IMR-90 (cell line): ENCODE results near the gene JAKMIP1. TPM values are rescaled to one million over a fixed set of nuclear protein-coding genes. Genes with fewer than 3 reads are reported as not detected.

Source experiments
- ATAC-seq: fragments of 200-7000 bp; cut with Tn5 transposase; 2 replicates; pipeline ENCODE4 v1.9.1; 2020; ENCODE audit warnings: low read depth, mild to moderate bottlenecking, moderate library complexity
- BruUV-seq: library from RNA; stranded (reverse); fragments of 400-500 nt; replicated peaks from 2 replicates; lab custom pipeline; 2021; lab: Mats Ljungman, UMichigan
- CTCF ChIA-PET: fragments of 300-600 bp; formaldehyde crosslinking; extraction: SDS; loops from one replicate; lab custom pipeline; 2021; ENCODE audit warnings: antibody characterized with exemption; lab: Yijun Ruan, JAX
- POLR2A ChIA-PET: fragments of 300-600 bp; sonication (Branson Sonifier 250); formaldehyde crosslinking; loops from one replicate; lab custom pipeline; 2022; ENCODE audit warnings: antibody characterized with exemption; ENCODE audit not compliant: unreplicated experiment; lab: Charles Lee
- DNase-seq: peaks from one replicate; pipeline ENCODE4 v3.0.0; 2013
- H2AFZ ChIP-seq: replicated peaks from 2 replicates; pipeline ENCODE3; 2013; ENCODE audit warnings: low read length, mild to moderate bottlenecking; ENCODE audit not compliant: poor library complexity
- H2AK5ac ChIP-seq: 2 replicates; pipeline ENCODE4 v1.6.1; 2013; ENCODE audit warnings: low read depth, low read length, inconsistent platforms
- H2AK9ac ChIP-seq: replicated peaks from 2 replicates; pipeline ENCODE3; 2013; ENCODE audit warnings: mild to moderate bottlenecking, low read depth, low read length, moderate library complexity; ENCODE audit not compliant: poor library complexity
- H2BK120ac ChIP-seq: 2 replicates; pipeline ENCODE4 v1.6.1; 2013; ENCODE audit warnings: low read depth, low read length, inconsistent platforms
- H2BK15ac ChIP-seq: 3 replicates; pipeline ENCODE4 v1.6.1; 2013; ENCODE audit warnings: low read depth, low read length, inconsistent platforms
- H2BK20ac ChIP-seq: 2 replicates; pipeline ENCODE4 v1.6.1; 2013; ENCODE audit warnings: low read depth, mild to moderate bottlenecking, inconsistent platforms, low read length, moderate library complexity
- H2BK5ac ChIP-seq: 2 replicates; pipeline ENCODE4 v1.6.1; 2013; ENCODE audit warnings: mild to moderate bottlenecking, low read depth, low read length, inconsistent platforms; ENCODE audit not compliant: poor library complexity, severe bottlenecking
- H3K14ac ChIP-seq: replicated peaks from 2 replicates; pipeline ENCODE4 v1.6.1; 2013; ENCODE audit warnings: low read depth, low read length, inconsistent platforms
- H3K18ac ChIP-seq: 2 replicates; pipeline ENCODE4 v1.6.1; 2013; ENCODE audit warnings: low read depth, low read length, control low read depth
- H3K23ac ChIP-seq: 2 replicates; pipeline ENCODE4 v1.6.1; 2013; ENCODE audit warnings: low read depth, low read length, inconsistent platforms
- H3K27ac ChIP-seq: 2 replicates; pipeline ENCODE4 v1.5.1; 2013; ENCODE audit warnings: mild to moderate bottlenecking, control low read depth, low read length; ENCODE audit not compliant: insufficient read depth
- H3K27me3 ChIP-seq: 2 replicates; pipeline ENCODE4 v1.6.1; 2013; ENCODE audit warnings: low read length; ENCODE audit not compliant: control insufficient read depth, insufficient read depth
- H3K36me3 ChIP-seq: 2 replicates; pipeline ENCODE4 v1.6.1; 2013; ENCODE audit warnings: low read length, mixed read lengths; ENCODE audit not compliant: control insufficient read depth, insufficient read depth
- H3K4ac ChIP-seq: 2 replicates; pipeline ENCODE4 v1.6.1; 2013; ENCODE audit warnings: low read depth, low read length, inconsistent platforms
- H3K4me1 ChIP-seq: 2 replicates; pipeline ENCODE4 v1.6.1; 2013; ENCODE audit warnings: low read length, mixed read lengths; ENCODE audit not compliant: control insufficient read depth, insufficient read depth
- H3K4me2 ChIP-seq: 2 replicates; pipeline ENCODE4 v1.6.1; 2013; ENCODE audit warnings: low read depth, mild to moderate bottlenecking, control low read depth, low read length, moderate library complexity
- H3K4me3 ChIP-seq: 2 replicates; pipeline ENCODE4 v1.5.1; 2013; ENCODE audit warnings: low read depth, mild to moderate bottlenecking, control low read depth, low read length, moderate library complexity; ENCODE audit not compliant: insufficient read depth
- H3K56ac ChIP-seq: 2 replicates; pipeline ENCODE4 v1.6.1; 2013; ENCODE audit warnings: low read length, inconsistent platforms; ENCODE audit not compliant: insufficient read depth; ENCODE audit errors: extremely low read depth
- H3K79me1 ChIP-seq, 2 experiments: 2 replicates each; pipeline ENCODE4 v1.6.1; 2013; ENCODE audit warnings: low read length in 2 of 2, inconsistent platforms in 1 of 2, low read depth in 1 of 2
- H3K9ac ChIP-seq: 2 replicates; pipeline ENCODE4 v1.6.1; 2013; ENCODE audit warnings: low read depth, low read length, control low read depth
- H3K9me1 ChIP-seq: 2 replicates; pipeline ENCODE4 v1.6.1; 2013; ENCODE audit warnings: low read length, inconsistent platforms; ENCODE audit not compliant: insufficient read depth
- H3K9me3 ChIP-seq: 2 replicates; pipeline ENCODE4 v1.6.1; 2013; ENCODE audit warnings: low read length; ENCODE audit not compliant: control insufficient read depth, insufficient read depth
- H4K20me1 ChIP-seq: 2 replicates; pipeline ENCODE4 v1.6.1; 2013; ENCODE audit warnings: low read length, inconsistent platforms; ENCODE audit not compliant: insufficient read depth
- H4K5ac ChIP-seq: 2 replicates; pipeline ENCODE4 v1.6.1; 2013; ENCODE audit warnings: mild to moderate bottlenecking, low read depth, low read length, control low read depth
- H4K8ac ChIP-seq, 2 experiments: 2 replicates each; pipeline ENCODE4 v1.6.1; 2013; ENCODE audit warnings: low read depth in 2 of 2, low read length in 2 of 2, control low read depth in 1 of 2, inconsistent platforms in 1 of 2
- H4K91ac ChIP-seq: 2 replicates; pipeline ENCODE4 v1.6.1; 2013; ENCODE audit warnings: low read depth, low read length, inconsistent platforms; ENCODE audit not compliant: insufficient read depth
- BHLHE40 ChIP-seq: fragments of 150-350 bp; IDR thresholded peaks from 2 replicates; pipeline ENCODE4 v1.6.1; 2016; ENCODE audit warnings: mild to moderate bottlenecking, low read depth, low read length
- CEBPB ChIP-seq: IDR thresholded peaks from 2 replicates; pipeline ENCODE4 v1.6.1; 2012; ENCODE audit warnings: low read depth, low read length, improper control_type of control experiment
- CHD1 ChIP-seq: IDR thresholded peaks from 2 replicates; pipeline ENCODE4 v1.6.1; 2012; ENCODE audit warnings: low read depth, low read length, improper control_type of control experiment
- ELK1 ChIP-seq: fragments of 150-350 bp; IDR thresholded peaks from 2 replicates; pipeline ENCODE4 v1.6.1; 2016; ENCODE audit warnings: low read depth, mild to moderate bottlenecking, low read length, moderate library complexity, borderline replicate concordance
- FOS ChIP-seq: fragments of 150-350 bp; IDR thresholded peaks from 2 replicates; pipeline ENCODE4 v1.6.1; 2016; ENCODE audit warnings: low read depth, low read length
- MAFK ChIP-seq: IDR thresholded peaks from 2 replicates; pipeline ENCODE4 v1.6.1; 2012; ENCODE audit warnings: low read depth, low read length, improper control_type of control experiment
- MAZ ChIP-seq: IDR thresholded peaks from 2 replicates; pipeline ENCODE4 v1.6.1; 2012; ENCODE audit warnings: low read depth, mild to moderate bottlenecking, low read length, improper control_type of control experiment, moderate library complexity, borderline replicate concordance
- MXI1 ChIP-seq: IDR thresholded peaks from 2 replicates; pipeline ENCODE4 v1.6.1; 2012; ENCODE audit warnings: low read depth, mild to moderate bottlenecking, low read length, moderate library complexity, borderline replicate concordance
- NFE2L2 ChIP-seq: fragments of 150-350 bp; IDR thresholded peaks from 2 replicates; pipeline ENCODE4 v1.6.1; 2016; ENCODE audit warnings: low read depth, mild to moderate bottlenecking, low read length
- POLR2A ChIP-seq: IDR thresholded peaks from 2 replicates; pipeline ENCODE4 v1.6.1; 2012; ENCODE audit warnings: mild to moderate bottlenecking, low read depth, low read length
- RAD21 ChIP-seq: IDR thresholded peaks from 2 replicates; pipeline ENCODE4 v1.6.1; 2012; ENCODE audit warnings: low read length, improper control_type of control experiment
- RFX5 ChIP-seq: IDR thresholded peaks from 2 replicates; pipeline ENCODE4 v1.8.0; 2012; ENCODE audit warnings: low read depth, mild to moderate bottlenecking, low read length, moderate library complexity
- SMC3 ChIP-seq: fragments of 150-350 bp; IDR thresholded peaks from 2 replicates; pipeline ENCODE4 v1.6.1; 2016; ENCODE audit warnings: low read depth, mild to moderate bottlenecking, antibody characterized with exemption, low read length, moderate library complexity
- WGBS, 2 experiments: methylation state at CpG; one replicate each; pipeline versions ENCODE4 v1.1.5 to v1.1.7; 2013; ENCODE audit warnings: missing lambda C conversion rate in 2 of 2; ENCODE audit not compliant: insufficient read length in 1 of 2; ENCODE audit errors: extremely low coverage in 2 of 2; 5-methylcytosine and 5-hydroxymethylcytosine counted together
- dilution Hi-C: fragments of 300-500 bp; cut with HindIII; formaldehyde crosslinking; loops from one replicate; pipeline ENCODE4 v1.14.3; 2018; ENCODE audit warnings: low sequenced_read_pairs; ENCODE audit not compliant: unreplicated experiment
- in situ Hi-C: fragments of 300-500 bp; cut with MboI; formaldehyde crosslinking; loops from 3 replicates; pipeline ENCODE4 v1.14.3; 2019; ENCODE audit warnings: low sequenced_read_pairs, inconsistent platforms, mixed read lengths
- intact Hi-C: fragments of 100-400 bp; cut with micrococcal nuclease; formaldehyde crosslinking; loops from 2 replicates; pipeline ENCODE4 v1.10.0; 2022
- polyA plus RNA-seq, 3 experiments: library from polyadenylated mRNA; depleted of rRNA; stranded (reverse); fragments of >200 nt; gene quantifications; 2 replicates each; pipeline ENCODE4 v1.2.3, GENCODE V29; 2012; ENCODE audit warnings: low replicate concordance in 1 of 3
- total RNA-seq: library from RNA; depleted of rRNA; stranded (reverse); fragments of >200 nt; gene quantifications from 2 replicates; pipeline ENCODE4 v1.2.3, GENCODE V29; 2012
- TF ChIP-seq, protein P1 (sequence below): fragments of 150-350 bp; IDR thresholded peaks from 2 replicates; pipeline ENCODE4 v1.6.1; 2017; ENCODE audit warnings: mild to moderate bottlenecking, antibody characterized with exemption, low read length, low read depth

The JAKMIP1 gene
- total and polyA plus RNA-seq, 2 of the 4 experiments (the other 2 are of a cell fraction) = not detected

DNA sequence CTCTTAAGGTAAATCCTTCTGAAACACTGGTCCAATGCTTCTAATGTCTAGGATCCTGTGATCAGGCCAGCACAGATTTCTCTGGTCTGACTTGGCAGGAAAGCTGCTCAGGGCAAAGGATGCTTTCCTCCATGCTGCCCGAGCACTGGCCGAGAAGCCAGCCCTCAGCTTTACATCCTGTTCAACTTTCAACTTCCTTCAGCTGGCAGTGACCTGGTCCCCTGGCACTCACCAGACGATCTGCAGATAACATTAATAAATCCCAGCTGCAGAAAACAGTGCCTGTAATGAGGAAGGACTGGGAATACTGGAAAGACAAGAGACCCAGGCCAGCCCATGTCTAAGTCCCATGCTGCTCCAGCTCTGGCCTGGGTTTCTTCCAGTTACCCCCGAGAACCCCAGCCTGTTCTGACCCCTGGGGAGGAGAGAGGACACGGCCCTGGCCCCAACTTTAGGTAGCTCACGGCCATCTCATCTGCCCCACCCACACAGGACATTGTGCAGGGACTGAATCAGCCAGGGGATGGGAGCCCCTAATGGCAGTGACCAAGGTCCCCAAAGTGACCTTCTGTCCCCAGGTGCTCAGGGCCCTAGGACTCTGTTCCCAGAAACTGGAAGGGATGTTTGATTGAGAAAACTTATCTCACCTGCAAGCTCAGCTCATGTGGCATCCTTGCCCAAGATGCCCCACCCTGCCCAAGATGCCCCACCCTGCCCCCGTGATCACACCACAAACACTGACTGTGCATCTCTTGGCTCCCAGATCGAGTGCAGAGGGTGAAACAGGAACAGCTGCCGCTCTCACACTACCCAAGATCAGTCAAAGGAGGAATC lies 28.0 kb downstream of the JAKMIP1 start (continued):
- TF ChIP-seq, protein P1, sequence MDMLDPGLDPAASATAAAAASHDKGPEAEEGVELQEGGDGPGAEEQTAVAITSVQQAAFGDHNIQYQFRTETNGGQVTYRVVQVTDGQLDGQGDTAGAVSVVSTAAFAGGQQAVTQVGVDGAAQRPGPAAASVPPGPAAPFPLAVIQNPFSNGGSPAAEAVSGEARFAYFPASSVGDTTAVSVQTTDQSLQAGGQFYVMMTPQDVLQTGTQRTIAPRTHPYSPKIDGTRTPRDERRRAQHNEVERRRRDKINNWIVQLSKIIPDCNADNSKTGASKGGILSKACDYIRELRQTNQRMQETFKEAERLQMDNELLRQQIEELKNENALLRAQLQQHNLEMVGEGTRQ = no peak

DNA sequence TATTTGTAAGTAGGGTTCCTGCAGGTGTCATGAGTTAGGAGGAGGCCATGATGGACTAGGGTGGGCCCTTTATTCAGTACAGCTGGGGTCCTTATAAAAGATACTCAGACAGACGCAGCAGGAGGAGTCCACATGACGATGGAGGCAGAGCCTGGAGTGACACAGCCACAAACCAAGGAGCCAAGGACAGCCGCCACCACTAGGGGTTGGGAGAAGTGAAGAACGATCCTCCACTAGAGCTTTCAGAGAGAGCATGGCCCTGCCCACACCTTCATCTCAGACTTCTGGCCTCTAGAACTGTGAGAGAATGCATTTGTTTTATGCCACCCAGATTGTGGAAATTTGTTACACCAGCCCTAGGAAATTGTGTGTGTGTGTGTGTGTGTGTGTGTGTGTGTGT lies 31.1 kb downstream of the JAKMIP1 start:
- in situ Hi-C loops = no loop called here

More for the DNA sequence above, 31.1 kb downstream of the JAKMIP1 start:
- Histone ChIP-seq H3K27ac (no peak overlapping the region), H3K9me3 (peaks cover 10% of the 10 kb centered on the region), H4K20me1 (no peaks in the 10 kb centered on the region), H3K4ac (no peak overlapping the region), H2BK120ac (no peak overlapping the region), H3K36me3 (no peaks in the 10 kb centered on the region), H3K79me1 (no peaks in the 10 kb centered on the region), H4K5ac (no peak overlapping the region), H3K4me3 (no peak overlapping the region), H3K56ac (no peak overlapping the region), H2AFZ (no peak overlapping the region), H2AK9ac (no peak overlapping the region), H3K27me3 (no peaks in the 10 kb centered on the region), H3K9me1 (no peaks in the 10 kb centered on the region), H2AK5ac (no peak overlapping the region), H3K4me2 (no peak overlapping the region), H3K4me1 (no peaks in the 10 kb centered on the region), H4K8ac (no peak overlapping the region), H2BK15ac (no peak overlapping the region), H3K9ac (no peak overlapping the region), H3K14ac (no peak overlapping the region), H2BK5ac (no peak overlapping the region), H2BK20ac (no peak overlapping the region), H3K18ac (no peak overlapping the region), H3K23ac (no peak overlapping the region), H4K91ac (no peak overlapping the region)
- dilution Hi-C loops (no loop called here), intact Hi-C loops (no loop called here)
- WGBS, 2 experiments = no CpG with 5 or more reads among the region's 4 CpGs
- DNase-seq = no peak
- no TSS peak for BruUV-seq
- ATAC-seq = no peak
- POLR2A ChIA-PET = no interaction called here
- CTCF ChIA-PET = no interaction called here
- TF ChIP-seq MAFK (no peak), CHD1 (no peak), RFX5 (no peak), NFE2L2 (no peak), ELK1 (no peak), RAD21 (no peak), FOS (no peak), MXI1 (no peak), BHLHE40 (no peak), MAZ (no peak), POLR2A (no peak), SMC3 (no peak), CEBPB (no peak)
- TF ChIP-seq, protein P1 = no peak
